COR-L47 (cell line): ENCODE data around the gene RHOH.
"Not testable (repeated sequence)": the region's sequence is repeated elsewhere in the genome, so short reads cannot be mapped to it uniquely, and the experiment has no call there.

ENCODE experiments used
- DNase-seq: peaks from one replicate; lab custom pipeline; 2025; lab: John Stamatoyannopoulos, UW

The RHOH gene, protein sequence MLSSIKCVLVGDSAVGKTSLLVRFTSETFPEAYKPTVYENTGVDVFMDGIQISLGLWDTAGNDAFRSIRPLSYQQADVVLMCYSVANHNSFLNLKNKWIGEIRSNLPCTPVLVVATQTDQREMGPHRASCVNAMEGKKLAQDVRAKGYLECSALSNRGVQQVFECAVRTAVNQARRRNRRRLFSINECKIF

GRCh38 chr4:40196724-40197281, at the start of gene RHOH:
TSS of gene RHOH (plus strand) at chr4:40197031. CDS start at chr4:40243387, 46,356 bp downstream.
- DNase-seq: no peak

GRCh38 chr4:40147490-40147889, 49.3 kb upstream of the RHOH start:
- DNase-seq: not testable (repeated sequence)

DNA sequence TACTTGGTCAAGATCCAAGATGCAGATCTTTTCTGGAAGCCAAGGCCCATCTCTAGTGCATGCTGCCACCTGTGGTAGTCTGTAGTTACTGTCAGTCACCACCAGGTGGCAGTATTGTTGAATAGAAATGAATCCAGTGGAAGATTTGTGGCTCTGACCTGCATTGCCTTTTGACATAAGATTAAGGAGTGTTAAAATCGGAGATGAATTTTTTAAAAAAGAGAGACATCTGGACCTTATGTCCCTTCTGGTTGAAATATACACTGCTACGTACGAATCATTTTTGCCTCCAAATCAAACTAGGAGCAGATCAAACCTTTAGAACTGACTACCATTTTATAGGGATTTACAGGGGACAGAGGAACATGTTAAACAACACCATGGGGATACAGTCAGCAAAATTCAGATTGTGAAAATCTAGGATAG, 46.9 kb upstream of the RHOH start:
- peak; percentile 58 for DNase-seq

GRCh38 chr4:40150932-40151331, 45.9 kb upstream of the RHOH start:
- no peak for DNase-seq

DNA sequence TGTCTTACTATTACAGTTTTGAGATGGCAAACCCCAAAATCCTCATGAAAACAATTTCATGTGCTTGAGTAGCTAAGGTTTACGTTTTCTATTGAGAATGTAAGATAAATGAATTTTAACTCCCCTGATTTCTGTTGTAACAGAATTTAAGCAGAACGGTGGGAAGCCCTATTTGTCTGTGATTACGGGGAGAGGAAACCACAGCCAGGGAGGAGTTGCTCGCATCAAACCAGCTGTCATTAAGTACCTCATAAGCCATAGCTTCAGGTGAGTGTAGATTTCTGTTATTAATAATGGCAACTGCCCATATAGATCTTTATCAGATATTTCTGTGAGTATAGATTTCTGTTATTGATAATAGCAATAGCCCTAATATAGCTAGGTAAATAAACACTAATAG, 44.2 kb upstream of the RHOH start:
- DNase-seq: no peak

DNA sequence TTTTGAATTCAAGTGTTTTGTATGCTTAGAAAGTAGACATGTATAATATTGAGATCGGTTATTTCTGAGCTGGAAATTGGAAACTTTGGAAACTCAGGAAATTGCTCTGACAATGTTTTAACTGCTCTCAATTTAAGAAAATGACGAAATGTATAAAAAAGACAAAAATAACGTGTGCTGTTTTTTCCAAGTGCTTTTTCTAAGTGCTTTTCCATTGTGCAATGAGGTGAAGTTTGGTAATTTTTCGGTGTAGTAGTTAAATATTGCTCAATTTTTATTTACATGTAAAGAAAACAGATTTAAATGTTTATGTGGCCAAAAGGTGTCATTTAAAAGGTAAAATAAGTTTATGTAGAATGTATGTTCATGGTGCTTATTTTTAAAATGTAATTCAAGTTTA, 39.4 kb upstream of the RHOH start:
- no peak for DNase-seq

DNA sequence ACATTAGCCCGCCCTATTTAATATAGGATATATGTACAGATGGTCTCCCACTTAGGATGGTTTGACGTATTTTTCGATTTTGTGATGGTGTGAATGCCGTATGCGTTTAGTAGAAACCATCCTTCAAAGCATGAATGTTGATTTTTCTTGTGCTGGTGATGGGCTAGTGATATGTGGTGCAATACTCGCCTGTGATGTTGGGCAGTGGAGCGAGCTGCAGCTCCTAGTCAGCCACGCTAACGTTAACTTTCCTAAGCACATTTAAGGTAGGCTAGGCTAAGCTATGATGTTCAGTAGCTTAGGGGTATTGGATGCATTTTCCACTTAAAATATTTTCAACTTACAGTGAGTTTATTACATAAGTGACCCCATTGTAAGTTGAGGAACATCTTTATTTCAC, 36.6 kb upstream of the RHOH start:
- DNase-seq: no peak

DNA sequence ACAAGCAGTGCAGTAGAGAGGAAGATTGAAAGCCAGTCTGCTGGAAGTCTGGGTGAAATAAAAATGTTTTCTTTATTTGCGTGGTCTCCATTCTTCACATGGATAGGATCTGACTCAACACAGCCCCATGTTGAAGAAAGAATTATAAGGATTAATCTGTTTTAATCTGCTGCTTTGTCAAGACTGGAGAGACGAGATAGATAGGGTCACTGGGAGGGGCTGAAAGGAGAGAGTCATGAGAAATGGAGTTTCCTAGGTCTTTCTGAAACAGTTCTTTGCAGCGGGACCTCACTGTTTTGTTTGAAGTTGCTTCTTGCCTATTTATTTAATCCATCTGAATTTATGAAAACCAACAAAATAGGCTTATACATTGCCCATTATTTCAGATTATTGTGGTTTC, 32.4 kb upstream of the RHOH start:
- no peak for DNase-seq

DNA sequence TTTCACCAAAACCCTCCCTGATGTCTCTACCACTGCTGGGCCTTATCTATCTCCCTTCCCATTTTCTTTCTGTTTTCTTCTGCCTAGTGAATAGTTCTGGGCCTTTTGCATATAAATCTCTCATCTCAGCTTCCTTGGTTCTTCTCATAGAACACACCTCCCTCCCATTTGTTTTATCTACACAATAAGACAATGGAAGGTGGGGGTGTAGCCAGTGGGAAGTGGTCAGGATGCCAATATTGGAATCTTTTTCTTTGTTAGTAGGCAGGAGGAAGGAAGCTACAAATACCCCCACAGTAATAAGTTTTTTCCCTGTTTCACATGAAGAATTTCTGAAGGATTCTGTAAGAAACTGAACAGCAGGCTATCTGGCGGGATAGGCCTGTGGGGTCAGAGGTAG, 30.9 kb upstream of the RHOH start:
- DNase-seq: no peak

DNA sequence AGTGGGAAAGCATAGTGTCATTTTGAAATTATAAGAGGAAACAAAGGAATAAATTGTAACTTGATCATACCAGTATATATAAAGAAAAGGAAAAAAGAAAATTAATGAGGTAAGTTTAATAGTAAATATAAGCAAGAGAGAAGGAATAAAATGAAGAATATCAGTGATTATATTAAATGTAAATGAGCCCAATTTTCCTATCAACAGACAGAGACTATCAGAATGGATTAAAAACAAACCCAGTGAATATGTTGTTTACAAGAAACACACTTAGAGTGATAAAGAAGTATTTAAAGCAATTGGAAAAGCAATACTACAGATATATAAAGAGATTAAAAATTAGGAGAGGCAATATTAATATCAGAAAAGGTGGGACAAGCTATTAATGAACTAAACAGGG, 28.8 kb upstream of the RHOH start:
- DNase-seq: no peak

GRCh38 chr4:40170588-40170987, 26.2 kb upstream of the RHOH start:
- DNase-seq: no peak

DNA sequence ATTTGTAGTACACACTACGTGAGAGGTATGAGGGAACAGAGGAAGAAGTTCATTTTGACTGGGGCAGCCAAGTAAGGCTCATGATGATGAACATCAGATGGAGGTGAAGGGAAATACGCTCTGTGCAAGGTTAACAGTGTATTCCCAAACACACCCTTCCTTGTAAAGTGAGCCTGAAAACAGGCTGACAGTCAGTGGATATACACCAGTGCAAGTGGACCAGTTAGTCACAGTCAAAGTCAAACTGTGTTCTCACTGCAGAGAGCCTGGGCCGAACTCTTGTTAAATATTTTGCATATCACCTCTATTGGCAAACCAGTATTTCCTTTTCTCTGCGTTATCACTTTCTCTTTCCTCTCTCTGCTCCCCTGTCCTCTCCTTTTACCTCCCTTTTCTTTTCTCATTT, 23.4 kb upstream of the RHOH start:
- no peak for DNase-seq

GRCh38 chr4:40176602-40177001, 20.2 kb upstream of the RHOH start:
- no peak for DNase-seq

DNA sequence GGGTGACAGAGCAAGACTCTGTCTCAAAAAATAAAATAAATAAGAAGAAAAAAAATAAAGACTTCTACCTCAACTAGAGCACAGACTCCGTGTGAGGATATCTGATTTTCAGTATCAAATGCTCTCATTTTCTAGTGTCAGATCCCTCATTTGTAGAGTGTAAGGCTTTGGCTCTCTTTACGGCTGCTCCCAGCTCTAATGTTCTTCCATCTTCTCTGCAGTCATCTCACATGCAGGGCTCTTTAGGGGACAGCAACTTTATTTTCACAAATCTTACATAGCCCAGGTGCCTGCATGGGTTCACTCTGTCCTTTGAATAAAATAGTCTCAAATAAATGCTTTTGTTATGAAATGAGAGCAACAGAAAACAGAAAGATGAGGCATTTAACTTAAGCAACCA, 19.2 kb upstream of the RHOH start:
- DNase-seq: no peak

GRCh38 chr4:40178672-40179071, 18.2 kb upstream of the RHOH start:
- DNase-seq: no peak

GRCh38 chr4:40179360-40179759, 17.5 kb upstream of the RHOH start:
- no peak for DNase-seq

DNA sequence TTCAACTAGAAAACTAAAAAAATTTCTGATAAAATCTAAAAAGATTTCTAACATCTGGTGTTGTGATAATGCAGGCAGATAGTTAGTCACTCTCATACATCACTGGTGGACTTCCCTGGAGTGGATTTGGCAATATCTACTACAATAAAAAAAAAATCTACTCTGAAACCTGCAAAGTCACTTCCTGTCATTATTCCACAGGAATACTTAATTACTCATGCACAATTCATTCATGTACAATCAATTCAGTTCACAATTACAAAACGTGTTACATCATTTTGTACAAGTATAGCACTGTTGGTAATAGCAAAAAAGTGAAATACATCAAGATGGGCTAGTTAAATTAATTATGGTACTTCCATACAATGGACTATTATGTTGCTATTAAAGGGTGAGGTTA, 16.5 kb upstream of the RHOH start:
- DNase-seq: no peak

DNA sequence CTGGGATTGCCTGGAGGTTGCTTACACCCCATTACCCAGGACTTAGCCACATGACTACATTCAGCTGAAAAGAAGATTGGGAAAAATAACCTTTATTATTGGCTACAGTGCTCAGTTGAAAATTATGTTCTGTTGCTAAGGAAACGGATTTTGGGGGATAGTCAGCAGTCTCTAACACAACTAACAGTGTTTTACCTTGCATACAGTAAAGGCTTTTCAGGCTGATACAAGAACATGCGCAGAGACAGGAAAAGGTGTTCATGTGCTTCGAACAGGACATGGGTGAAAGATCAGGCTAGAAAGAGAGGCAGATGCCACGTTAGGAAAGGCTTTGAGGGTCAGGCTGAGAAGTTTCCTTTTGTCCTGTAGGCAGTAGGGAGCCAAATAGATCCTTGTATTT, 14.8 kb upstream of the RHOH start:
- no peak for DNase-seq

- DNase-seq: no peak
Measured at GRCh38 chr4:40182954-40183353, 13.9 kb upstream of the RHOH start.

DNA sequence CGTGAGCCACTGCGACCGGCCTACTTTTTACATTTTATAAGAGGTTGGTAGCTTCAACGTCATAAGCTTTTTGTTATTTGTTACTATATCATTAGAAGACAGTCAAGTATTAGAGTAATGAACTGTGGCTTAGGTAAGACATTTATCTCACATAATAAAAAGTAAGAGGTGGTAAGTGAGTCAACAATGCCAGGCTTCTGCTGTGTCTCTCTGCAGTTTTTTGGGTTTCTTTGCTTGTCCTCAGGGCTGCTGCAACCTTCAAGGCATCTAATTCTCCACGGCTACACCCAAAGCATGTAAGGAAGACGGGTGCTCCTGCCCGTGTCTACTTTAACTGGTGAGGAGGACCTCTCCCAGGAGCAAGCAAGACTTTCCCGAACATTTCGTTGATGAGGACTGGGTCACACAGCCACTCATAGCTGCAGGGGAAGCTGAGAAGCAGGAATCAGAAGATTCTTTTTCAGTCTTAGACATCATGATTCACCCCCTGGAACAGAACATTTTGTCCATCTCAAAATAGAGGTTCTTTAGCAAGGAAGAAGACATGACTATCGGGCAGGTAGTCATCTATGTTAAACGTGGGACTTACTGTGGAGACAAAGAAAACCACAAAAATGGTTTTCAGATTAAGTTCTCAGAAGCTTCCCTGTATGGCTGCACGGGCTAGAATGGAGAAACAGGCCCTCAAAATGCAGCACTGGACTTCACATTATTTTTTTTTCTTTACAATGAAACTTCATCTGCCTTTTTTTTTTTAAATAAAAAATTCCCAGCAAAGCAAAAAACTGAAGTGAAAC, 13.0 kb upstream of the RHOH start:
- DNase-seq: no peak

GRCh38 chr4:40185830-40186664, 10.8 kb upstream of the RHOH start:
- no peak for DNase-seq

DNA sequence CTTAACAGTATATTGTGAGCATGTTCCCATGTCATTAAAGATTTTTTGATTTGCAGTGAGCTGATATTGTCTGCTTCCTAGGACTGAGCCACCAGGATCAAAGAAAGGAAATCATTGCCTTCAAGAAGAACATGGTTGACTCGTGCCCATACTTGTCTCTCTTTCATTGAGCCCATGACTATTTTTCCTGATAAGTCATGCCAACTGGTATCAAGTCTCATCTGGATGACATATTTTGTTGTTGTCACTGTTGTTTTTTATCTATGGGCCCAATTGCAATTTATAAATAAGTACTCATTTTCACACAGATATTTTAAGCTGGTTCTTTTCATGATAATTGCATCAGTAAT, 10.2 kb upstream of the RHOH start:
- no peak for DNase-seq
